HCT116 (cell line): ENCODE data around the gene UBE2Q2. TPM values are rescaled to one million over a fixed set of nuclear protein-coding genes. Genes with fewer than 3 reads are reported as not detected.

Experiments
- ATAC-seq: fragments of 200-7000 bp; cut with Tn5 transposase; 2 replicates; pipeline ENCODE4 v1.9.1; 2020; ENCODE audit warnings: mild to moderate bottlenecking, moderate library complexity
- BruUV-seq: library from RNA; stranded (reverse); fragments of 400-500 nt; replicated peaks from 2 replicates; lab custom pipeline; 2021; lab: Mats Ljungman, UMichigan
- CTCF ChIA-PET: fragments of 300-600 bp; sonication (Branson Sonifier 250); formaldehyde crosslinking; loops from one replicate; lab custom pipeline; 2021; ENCODE audit warnings: antibody characterized with exemption; lab: Charles Lee
- POLR2A ChIA-PET: fragments of 300-600, 350-600 bp; sonication (Branson Sonifier 250); formaldehyde crosslinking; loops from one replicate; lab custom pipeline; 2021; ENCODE audit warnings: antibody characterized with exemption; lab: Charles Lee
- RAD21 ChIA-PET, 2 experiments: fragments of 300-600 bp; sonication (Branson Sonifier 250); formaldehyde crosslinking; loops; one replicate each; lab custom pipeline; 2023; ENCODE audit warnings: low total read pairs in 2 of 2; ENCODE audit not compliant: uncharacterized antibody in 2 of 2, unreplicated experiment in 2 of 2, low non-redundant PET in 1 of 2; lab: Charles Lee
- DNase-seq: peaks from one replicate; pipeline ENCODE4 v3.0.0-alpha.2; 2010; ENCODE audit warnings: low read depth, low spot score
- H2AFZ ChIP-seq: fragments of 200-600 bp; shearing (Covaris generic), sonication (generic); 2 replicates; pipeline ENCODE4 v1.6.1; 2017; ENCODE audit warnings: low read depth, mixed run types, mixed read lengths, antibody characterized with exemption, low read length; ENCODE audit not compliant: poor library complexity, severe bottlenecking
- H3K27ac ChIP-seq: 2 replicates; pipeline ENCODE4 v1.5.1; 2012; ENCODE audit warnings: low read depth, low read length
- H3K27me3 ChIP-seq: fragments of 200-600 bp; sonication (generic); 2 replicates; pipeline ENCODE4 v1.6.1; 2016; ENCODE audit warnings: mixed run types, low read length, mixed read lengths; ENCODE audit not compliant: insufficient read depth
- H3K36me3 ChIP-seq, 2 experiments: fragments of 200-500 bp in 1 of 2; fragments of 200-600 bp in 1 of 2; sonication (Bioruptor generic) in 1 of 2; sonication (generic) in 1 of 2; 2 replicates each; pipeline versions ENCODE4 v1.5.1 to v1.6.1; 2014 to 2016; ENCODE audit warnings: low read length in 2 of 2, inconsistent platforms in 1 of 2, mixed read lengths in 1 of 2, mixed run types in 1 of 2; ENCODE audit not compliant: insufficient read depth in 2 of 2, control insufficient read depth in 1 of 2
- H3K4me1 ChIP-seq, 2 experiments: fragments of 200-600 bp in 1 of 2; sonication (generic) in 1 of 2; 2 replicates each; pipeline versions ENCODE4 v1.5.1 to v1.6.1; 2012 to 2017; ENCODE audit warnings: low read length in 2 of 2, inconsistent platforms in 1 of 2, mild to moderate bottlenecking in 1 of 2, mixed read lengths in 1 of 2, mixed run types in 1 of 2, moderate library complexity in 1 of 2; ENCODE audit not compliant: insufficient read depth in 2 of 2, control insufficient read depth in 1 of 2
- H3K4me2 ChIP-seq: fragments of 200-600 bp; sonication (generic); 2 replicates; pipeline ENCODE4 v1.6.1; 2017; ENCODE audit warnings: mixed run types, low read length, mixed read lengths
- H3K4me3 ChIP-seq, 2 experiments: fragments of 200-600 bp in 1 of 2; sonication (generic) in 1 of 2; replicated peaks in 1 of 2; 2 replicates each; pipeline ENCODE4 v1.5.1; 2011 to 2016; ENCODE audit warnings: low read length in 2 of 2, control low read depth in 1 of 2, low read depth in 1 of 2, mild to moderate bottlenecking in 1 of 2, mixed read lengths in 1 of 2, mixed run types in 1 of 2
- H3K79me2 ChIP-seq: fragments of 200-600 bp; sonication (generic); 2 replicates; pipeline ENCODE4 v1.6.1; 2017; ENCODE audit warnings: mild to moderate bottlenecking, mixed run types, low read length, moderate library complexity, mixed read lengths; ENCODE audit not compliant: insufficient read depth
- H3K9ac ChIP-seq: fragments of 200-600 bp; sonication (generic); 2 replicates; pipeline ENCODE4 v1.6.1; 2016; ENCODE audit warnings: low read length, mixed read lengths
- H3K9me2 ChIP-seq: fragments of 200-600 bp; sonication (generic), shearing (Covaris generic); 2 replicates; pipeline ENCODE4 v1.6.1; 2017; ENCODE audit warnings: mixed run types, mild to moderate bottlenecking, moderate library complexity; ENCODE audit not compliant: insufficient read depth
- H3K9me3 ChIP-seq, 2 experiments: fragments of 200-500 bp in 1 of 2; fragments of 200-600 bp in 1 of 2; sonication (Bioruptor generic) in 1 of 2; sonication (generic) in 1 of 2; 2 replicates each; pipeline ENCODE4 v1.6.1; 2014 to 2017; ENCODE audit warnings: low read length in 2 of 2, mixed read lengths in 2 of 2, inconsistent platforms in 1 of 2, low read depth in 1 of 2, mild to moderate bottlenecking in 1 of 2, mixed run types in 1 of 2, moderate library complexity in 1 of 2; ENCODE audit not compliant: control insufficient read depth in 1 of 2, insufficient read depth in 1 of 2
- H4K20me1 ChIP-seq: fragments of 200-600 bp; sonication (generic), shearing (Covaris generic); 2 replicates; pipeline ENCODE4 v1.6.1; 2017; ENCODE audit warnings: mixed run types, mild to moderate bottlenecking, moderate library complexity; ENCODE audit not compliant: insufficient read depth
- CBX3 ChIP-seq: IDR thresholded peaks from 2 replicates; pipeline ENCODE4 v1.6.1; 2012; ENCODE audit warnings: low read depth
- CEBPB ChIP-seq: IDR thresholded peaks from 2 replicates; pipeline ENCODE4 v1.6.1; 2012; ENCODE audit warnings: low read depth
- FOSL1 ChIP-seq: IDR thresholded peaks from 2 replicates; pipeline ENCODE4 v1.6.1; 2012; ENCODE audit warnings: low read depth
- JUND ChIP-seq: IDR thresholded peaks from 2 replicates; pipeline ENCODE4 v1.6.1; 2012
- POLR2AphosphoS5 ChIP-seq: IDR thresholded peaks from 2 replicates; pipeline ENCODE4 v1.6.1; 2011; ENCODE audit warnings: mild to moderate bottlenecking, low read depth, low read length, moderate library complexity
- intact Hi-C: fragments of 100-400 bp; cut with micrococcal nuclease; formaldehyde crosslinking; loops from 2 replicates; pipeline ENCODE4 v1.10.0; 2022
- total RNA-seq: library from RNA; stranded (reverse); gene quantifications from one replicate; pipeline ENCODE4 v1.2.1, GENCODE V29; 2021; ENCODE audit not compliant: unreplicated experiment
- TF ChIP-seq, protein P1 (sequence below): IDR thresholded peaks from 2 replicates; pipeline ENCODE4 v1.6.1; 2012

Gene UBE2Q2
- total RNA-seq, 1 experiment from 2014 or later: 12.3 TPM

DNA sequence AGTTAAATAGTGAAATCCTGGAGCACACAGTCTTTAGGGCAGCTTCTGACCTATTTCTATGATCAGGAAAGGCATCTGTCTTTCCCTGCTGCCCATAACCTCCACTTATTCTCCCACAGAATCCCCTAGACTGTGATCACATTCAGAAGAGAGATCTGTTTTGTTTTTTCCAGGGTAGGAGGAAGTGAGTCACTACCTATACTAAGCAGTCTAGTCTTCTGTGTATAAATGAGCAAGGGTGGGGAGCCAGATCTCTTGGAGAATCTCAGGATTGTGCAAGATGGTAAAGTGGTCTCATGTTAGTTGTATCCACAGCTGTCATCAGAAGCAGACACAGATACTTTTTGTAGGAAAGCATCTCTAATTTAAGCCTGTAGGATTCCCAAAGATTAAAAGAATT lies 48.6 kb downstream of the UBE2Q2 start:
- ChIA-PET RAD21 (no interaction called here), POLR2A (no interaction called here), CTCF (no interaction called here)
- peak overlapping the region; percentile 37 for H3K4me2 ChIP-seq
- no peaks in the 10 kb centered on the region for H4K20me1 ChIP-seq
- H3K9ac ChIP-seq: peak overlapping the region; percentile 7; the same call in 1 of the 2 replicates
- DNase-seq (no peak), ATAC-seq (no peak; the same call in 1 of the 2 replicates)
- no peaks in the 10 kb centered on the region for H3K9me2 ChIP-seq
- no peak overlapping the region for H3K27ac ChIP-seq
- no peaks in the 10 kb centered on the region for H3K27me3 ChIP-seq
- intact Hi-C loops: no loop called here
- H3K9me3 ChIP-seq: no peaks in the 10 kb centered on the region
- H3K4me3 ChIP-seq: no peak overlapping the region
- H3K36me3 ChIP-seq: no peaks in the 10 kb centered on the region
- no TSS peak for BruUV-seq
- no peaks in the 10 kb centered on the region for H3K79me2 ChIP-seq
- H2AFZ ChIP-seq: no peak overlapping the region
- peak; percentile 58 for TF ChIP-seq CEBPB
- TF ChIP-seq JUND: peak; percentile 42; the same call in 1 of the 2 replicates
- peak; percentile 62 for TF ChIP-seq FOSL1
- no peak for TF ChIP-seq POLR2AphosphoS5
- peaks cover 0 to 8% of the 10 kb centered on the region in 2 experiments; a peak in 2 of 4 replicates for H3K4me1 ChIP-seq

DNA sequence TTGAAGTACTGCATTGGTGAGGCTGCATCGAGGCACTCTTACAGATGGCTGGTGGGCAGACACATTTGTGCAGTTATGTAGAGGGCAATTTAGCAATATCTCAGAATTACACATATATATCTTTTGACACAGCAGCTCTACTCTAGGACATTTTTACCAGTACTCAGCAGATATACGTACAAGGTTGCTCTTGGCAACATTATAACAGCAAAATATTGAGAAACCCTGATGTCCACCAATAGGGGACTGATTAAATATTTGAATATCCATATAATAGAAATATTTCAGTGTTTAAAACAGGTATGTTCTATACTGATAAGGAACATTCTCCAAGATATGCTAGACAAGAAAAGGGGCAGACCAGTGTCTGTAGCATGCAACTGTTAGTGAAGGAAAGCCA lies 52.5 kb downstream of the UBE2Q2 start:
- H3K79me2 ChIP-seq: no peaks in the 10 kb centered on the region
- RAD21 ChIA-PET: no interaction called here
- no peak overlapping the region for H3K4me2 ChIP-seq
- H4K20me1 ChIP-seq: no peaks in the 10 kb centered on the region
- no peak for TF ChIP-seq FOSL1
- no peak for TF ChIP-seq CBX3
- no peak for TF ChIP-seq JUND
- no peak for TF ChIP-seq CEBPB
- TF ChIP-seq, protein P1, sequence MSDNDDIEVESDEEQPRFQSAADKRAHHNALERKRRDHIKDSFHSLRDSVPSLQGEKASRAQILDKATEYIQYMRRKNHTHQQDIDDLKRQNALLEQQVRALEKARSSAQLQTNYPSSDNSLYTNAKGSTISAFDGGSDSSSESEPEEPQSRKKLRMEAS: no peak
- H2AFZ ChIP-seq: no peak overlapping the region
- H3K9me2 ChIP-seq: no peaks in the 10 kb centered on the region
- ATAC-seq (no peak), DNase-seq (no peak)
- peaks cover 0 to 8% of the 10 kb centered on the region in 2 experiments; a peak in 2 of 4 replicates for H3K4me1 ChIP-seq
- H3K4me3 ChIP-seq: no peak overlapping the region
- H3K27me3 ChIP-seq: no peaks in the 10 kb centered on the region
- CTCF ChIA-PET: no interaction called here
- H3K9me3 ChIP-seq: no peaks in the 10 kb centered on the region
- H3K9ac ChIP-seq: no peak overlapping the region
- no peak overlapping the region for H3K27ac ChIP-seq
- intact Hi-C loops: no loop called here
- POLR2A ChIA-PET: no interaction called here
- BruUV-seq: no TSS peak
- H3K36me3 ChIP-seq: no peaks in the 10 kb centered on the region
